Upper lobe of left lung (tissue), 4 donors: Measurements from ENCODE around the gene TNS1.

Experiments used
- POLR2A ChIP-seq, 4 donors: fragments of 450-650 bp; IDR thresholded peaks; one replicate each; pipeline ENCODE4 v1.5.1; 2016 to 2017; ENCODE audit warnings: antibody characterized with exemption in 4 of 4, mild to moderate bottlenecking in 2 of 4
- TF ChIP-seq, protein P1 (sequence below), 6 experiments: fragments of 450-650 bp in 4 of 6; fragments of 200-600 bp in 2 of 6; sonication (generic) in 2 of 6; IDR thresholded peaks; one replicate each; pipeline ENCODE4 v1.5.1; 2016 to 2019; ENCODE audit warnings: antibody characterized with exemption in 6 of 6

DNA sequence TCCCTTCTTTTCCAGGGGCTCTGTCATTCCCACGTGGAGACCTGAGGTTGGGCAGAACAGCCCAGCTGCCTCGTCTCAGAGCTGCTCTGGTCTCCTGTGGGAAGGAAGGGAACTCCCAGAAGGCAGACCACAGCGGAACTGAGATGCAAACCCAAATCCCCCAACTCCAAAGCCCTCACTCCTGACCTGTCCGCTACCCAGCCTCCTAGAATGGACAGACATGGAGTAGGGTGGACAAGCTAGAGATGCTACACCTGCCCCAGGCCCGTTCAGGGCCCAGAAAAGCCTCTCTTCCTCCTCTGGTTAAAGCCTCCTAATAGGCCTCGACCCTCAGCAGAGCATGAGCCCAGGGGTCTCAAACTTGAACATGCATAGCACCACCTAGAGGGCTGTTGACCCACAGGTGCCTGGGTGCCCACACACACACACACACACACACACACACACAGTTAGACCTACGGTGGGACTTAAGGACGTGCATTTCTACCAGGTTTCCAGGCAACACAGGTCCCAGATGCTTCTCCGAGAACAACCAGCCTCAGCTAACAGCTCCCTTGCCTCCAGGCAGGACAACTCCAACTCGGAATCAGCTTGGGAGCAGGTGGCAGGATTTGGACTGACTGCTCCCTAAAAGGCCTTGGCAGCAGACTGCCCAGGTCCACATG, 93.5 kb downstream of the TNS1 start:
- TF ChIP-seq, protein P1, sequence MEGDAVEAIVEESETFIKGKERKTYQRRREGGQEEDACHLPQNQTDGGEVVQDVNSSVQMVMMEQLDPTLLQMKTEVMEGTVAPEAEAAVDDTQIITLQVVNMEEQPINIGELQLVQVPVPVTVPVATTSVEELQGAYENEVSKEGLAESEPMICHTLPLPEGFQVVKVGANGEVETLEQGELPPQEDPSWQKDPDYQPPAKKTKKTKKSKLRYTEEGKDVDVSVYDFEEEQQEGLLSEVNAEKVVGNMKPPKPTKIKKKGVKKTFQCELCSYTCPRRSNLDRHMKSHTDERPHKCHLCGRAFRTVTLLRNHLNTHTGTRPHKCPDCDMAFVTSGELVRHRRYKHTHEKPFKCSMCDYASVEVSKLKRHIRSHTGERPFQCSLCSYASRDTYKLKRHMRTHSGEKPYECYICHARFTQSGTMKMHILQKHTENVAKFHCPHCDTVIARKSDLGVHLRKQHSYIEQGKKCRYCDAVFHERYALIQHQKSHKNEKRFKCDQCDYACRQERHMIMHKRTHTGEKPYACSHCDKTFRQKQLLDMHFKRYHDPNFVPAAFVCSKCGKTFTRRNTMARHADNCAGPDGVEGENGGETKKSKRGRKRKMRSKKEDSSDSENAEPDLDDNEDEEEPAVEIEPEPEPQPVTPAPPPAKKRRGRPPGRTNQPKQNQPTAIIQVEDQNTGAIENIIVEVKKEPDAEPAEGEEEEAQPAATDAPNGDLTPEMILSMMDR (IDR thresholded peaks at IDR 0.05) = no peak
- TF ChIP-seq POLR2A (IDR thresholded peaks at IDR 0.05) = no peak
